ENCODE measurements around the gene ATF7IP2. TPM values are rescaled to one million over a fixed set of nuclear protein-coding genes. Genes with fewer than 3 reads are reported as not detected.
"Not testable (repeated sequence)": the region's sequence is repeated elsewhere in the genome, so short reads cannot be mapped to it uniquely, and the experiment has no call there.

ATF7IP2 gene
- total RNA-seq, 1 donor from 2014 or later: 8.6 TPM

- Histone ChIP-seq H3K27me3 (ENCODE audit: insufficient read depth, low read length) (no peaks in the 10 kb centered on the region), H3K27ac (ENCODE audit: low read depth, low read length) (no peak overlapping the region), H3K79me2 (ENCODE audit: insufficient read depth, low read length) (no peaks in the 10 kb centered on the region), H4K20me1 (ENCODE audit: insufficient read depth, low read length) (no peaks in the 10 kb centered on the region), H3K4me3 (ENCODE audit: insufficient read depth, low read depth, low read length) (no peak overlapping the region), H3K36me3 (ENCODE audit: insufficient read depth, low read length) (no peaks in the 10 kb centered on the region), H3K9me3 (ENCODE audit: insufficient read depth, low read depth, low read length) (no peaks in the 10 kb centered on the region), H3K4me2 (ENCODE audit: low read length) (no peak overlapping the region), H3K9ac (ENCODE audit: low read length) (no peak overlapping the region), H3K4me1 (ENCODE audit: insufficient read depth, low read length) (no peaks in the 10 kb centered on the region), H2AFZ (ENCODE audit: low read depth, low read length) (no peak overlapping the region)
- TF ChIP-seq EZH2 (IDR thresholded peaks at IDR 0.05; ENCODE audit: insufficient read depth, low read length) (no peak), CTCF (IDR thresholded peaks at IDR 0.05; ENCODE audit: insufficient read depth, low read depth, low read length) (no peak)
- Mint-ChIP-seq H3K36me3 (ENCODE audit: low read depth, unreplicated experiment) (no peaks in the 10 kb centered on the region), H3K9me3 (ENCODE audit: unreplicated experiment) (peaks cover 8% of the 10 kb centered on the region), H3K4me3 (ENCODE audit: unreplicated experiment) (no peak overlapping the region), H3K27ac (ENCODE audit: unreplicated experiment) (no peak overlapping the region), H3K27me3 (ENCODE audit: low read depth, unreplicated experiment) (peaks cover 1% of the 10 kb centered on the region), H3K4me1 (ENCODE audit: low read depth, unreplicated experiment) (no peaks in the 10 kb centered on the region)
- FAIRE-seq (no peak), DNase-seq (ENCODE audit: low read depth) (no peak)
Observed at GRCh38 chr16:10501016-10501607, 115.3 kb downstream of the ATF7IP2 start.

GRCh38 chr16:10502776-10503175 lies 116.9 kb downstream of the ATF7IP2 start:
- Histone ChIP-seq H3K9ac (ENCODE audit: low read length) (no peak overlapping the region), H3K36me3 (ENCODE audit: insufficient read depth, low read length) (no peaks in the 10 kb centered on the region), H3K79me2 (ENCODE audit: insufficient read depth, low read length) (no peaks in the 10 kb centered on the region), H3K4me1 (ENCODE audit: insufficient read depth, low read length) (no peaks in the 10 kb centered on the region), H3K9me3 (ENCODE audit: insufficient read depth, low read depth, low read length) (no peaks in the 10 kb centered on the region), H3K4me2 (ENCODE audit: low read length) (no peak overlapping the region), H4K20me1 (ENCODE audit: insufficient read depth, low read length) (no peaks in the 10 kb centered on the region), H3K27me3 (ENCODE audit: insufficient read depth, low read length) (no peaks in the 10 kb centered on the region), H3K4me3 (ENCODE audit: insufficient read depth, low read depth, low read length) (no peak overlapping the region), H3K27ac (ENCODE audit: low read depth, low read length) (no peak overlapping the region), H2AFZ (ENCODE audit: low read depth, low read length) (no peak overlapping the region)
- FAIRE-seq: no peak
- TF ChIP-seq EZH2 (IDR thresholded peaks at IDR 0.05; ENCODE audit: insufficient read depth, low read length): no peak
- TF ChIP-seq CTCF (IDR thresholded peaks at IDR 0.05; ENCODE audit: insufficient read depth, low read depth, low read length): no peak
- peaks cover 3% of the 10 kb centered on the region for H3K27me3 Mint-ChIP-seq (ENCODE audit: low read depth, unreplicated experiment)
- no peaks in the 10 kb centered on the region for H3K4me1 Mint-ChIP-seq (ENCODE audit: low read depth, unreplicated experiment)
- DNase-seq (ENCODE audit: low read depth): no peak
- peaks cover 6% of the 10 kb centered on the region for H3K9me3 Mint-ChIP-seq (ENCODE audit: unreplicated experiment)
- H3K27ac Mint-ChIP-seq (ENCODE audit: unreplicated experiment): no peak overlapping the region
- H3K4me3 Mint-ChIP-seq (ENCODE audit: unreplicated experiment): no peak overlapping the region
- H3K36me3 Mint-ChIP-seq (ENCODE audit: low read depth, unreplicated experiment): no peaks in the 10 kb centered on the region

- Histone ChIP-seq H3K4me3 (ENCODE audit: insufficient read depth, low read depth, low read length) (no peak overlapping the region), H3K9me3 (ENCODE audit: insufficient read depth, low read depth, low read length) (no peaks in the 10 kb centered on the region), H4K20me1 (ENCODE audit: insufficient read depth, low read length) (no peaks in the 10 kb centered on the region), H3K4me2 (ENCODE audit: low read length) (no peak overlapping the region), H3K4me1 (ENCODE audit: insufficient read depth, low read length) (no peaks in the 10 kb centered on the region), H3K36me3 (ENCODE audit: insufficient read depth, low read length) (no peaks in the 10 kb centered on the region), H3K9ac (ENCODE audit: low read length) (no peak overlapping the region), H3K79me2 (ENCODE audit: insufficient read depth, low read length) (no peaks in the 10 kb centered on the region), H3K27me3 (ENCODE audit: insufficient read depth, low read length) (no peaks in the 10 kb centered on the region), H3K27ac (ENCODE audit: low read depth, low read length) (no peak overlapping the region), H2AFZ (ENCODE audit: low read depth, low read length) (no peak overlapping the region)
- FAIRE-seq: no peak
- Mint-ChIP-seq H3K27me3 (ENCODE audit: low read depth, unreplicated experiment) (peaks cover 3% of the 10 kb centered on the region), H3K4me3 (ENCODE audit: unreplicated experiment) (no peak overlapping the region), H3K36me3 (ENCODE audit: low read depth, unreplicated experiment) (no peaks in the 10 kb centered on the region), H3K27ac (ENCODE audit: unreplicated experiment) (no peak overlapping the region), H3K9me3 (ENCODE audit: unreplicated experiment) (peaks cover 4% of the 10 kb centered on the region), H3K4me1 (ENCODE audit: low read depth, unreplicated experiment) (no peaks in the 10 kb centered on the region)
- TF ChIP-seq CTCF (IDR thresholded peaks at IDR 0.05; ENCODE audit: insufficient read depth, low read depth, low read length) (no peak), EZH2 (IDR thresholded peaks at IDR 0.05; ENCODE audit: insufficient read depth, low read length) (no peak)
- no peak for DNase-seq (ENCODE audit: low read depth)
Observed at GRCh38 chr16:10504404-10504885, 118.6 kb downstream of the ATF7IP2 start.

- not testable (repeated sequence) for H3K4me1 ChIP-seq (ENCODE audit: insufficient read depth, low read length); H3K27me3 Mint-ChIP-seq (ENCODE audit: low read depth, unreplicated experiment); H3K9me3 ChIP-seq (ENCODE audit: insufficient read depth, low read depth, low read length); FAIRE-seq; H3K4me2 ChIP-seq (ENCODE audit: low read length); H3K4me3 ChIP-seq (ENCODE audit: insufficient read depth, low read depth, low read length); H3K4me1 Mint-ChIP-seq (ENCODE audit: low read depth, unreplicated experiment); H4K20me1 ChIP-seq (ENCODE audit: insufficient read depth, low read length); H3K9me3 Mint-ChIP-seq (ENCODE audit: unreplicated experiment); H2AFZ ChIP-seq (ENCODE audit: low read depth, low read length); H3K27me3 ChIP-seq (ENCODE audit: insufficient read depth, low read length); H3K27ac ChIP-seq (ENCODE audit: low read depth, low read length); H3K79me2 ChIP-seq (ENCODE audit: insufficient read depth, low read length); H3K9ac ChIP-seq (ENCODE audit: low read length); H3K36me3 ChIP-seq (ENCODE audit: insufficient read depth, low read length); DNase-seq (ENCODE audit: low read depth); H3K36me3 Mint-ChIP-seq (ENCODE audit: low read depth, unreplicated experiment); H3K4me3 Mint-ChIP-seq (ENCODE audit: unreplicated experiment); H3K27ac Mint-ChIP-seq (ENCODE audit: unreplicated experiment)
Observed at GRCh38 chr16:10505286-10505685, 119.4 kb downstream of the ATF7IP2 start.
